Measurements from ENCODE around the gene LRFN2.
A peak's percentile ranks its signal among the peaks of the same experiment; 100 is the strongest.

LRFN2 gene

GRCh38 chr6:40436685-40437604 is 150.2 kb downstream of the LRFN2 start:
- no peak for DNase-seq (ENCODE audit: low spot score)

DNA sequence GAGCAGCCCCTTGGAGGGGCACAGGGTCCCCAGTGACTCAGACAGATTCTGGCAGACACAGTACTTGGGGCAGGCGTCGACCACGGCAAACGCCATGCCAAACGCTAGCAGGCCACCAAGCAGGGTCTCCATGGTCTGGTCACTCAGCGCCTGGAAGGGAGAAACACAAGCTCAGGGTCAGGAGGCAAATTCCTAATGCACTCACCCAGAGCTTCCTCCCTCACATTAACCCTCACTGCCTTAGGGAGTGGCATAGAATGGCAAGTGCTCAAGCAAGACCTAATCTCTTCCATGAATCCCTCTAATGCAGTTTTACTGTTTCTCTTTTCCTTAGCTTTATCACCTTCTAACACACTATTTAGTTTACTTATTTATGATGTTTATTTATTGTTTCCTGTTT is 154.2 kb downstream of the LRFN2 start:
- DNase-seq (ENCODE audit: low spot score) = no peak

DNA sequence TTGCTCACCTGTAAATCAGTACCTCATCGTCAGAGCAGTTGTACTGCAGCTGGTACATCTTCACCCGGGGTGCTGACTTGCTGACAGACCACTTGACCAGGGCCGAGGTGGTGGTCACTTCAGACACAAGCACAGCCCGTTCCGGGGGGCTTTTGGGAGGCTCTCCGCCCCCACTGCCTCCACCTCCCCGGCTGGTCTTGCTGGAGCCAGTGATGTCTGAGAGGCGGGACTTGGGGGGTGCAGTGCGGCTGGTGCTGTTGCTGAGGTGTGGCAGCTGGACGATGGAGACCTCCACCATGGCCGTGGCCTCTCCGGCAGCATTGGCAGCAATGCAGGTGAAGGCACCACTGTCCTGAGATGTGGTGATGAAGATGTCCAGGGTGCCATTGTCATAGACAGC is 155.5 kb downstream of the LRFN2 start:
- no peak for DNase-seq (ENCODE audit: low spot score)

DNA sequence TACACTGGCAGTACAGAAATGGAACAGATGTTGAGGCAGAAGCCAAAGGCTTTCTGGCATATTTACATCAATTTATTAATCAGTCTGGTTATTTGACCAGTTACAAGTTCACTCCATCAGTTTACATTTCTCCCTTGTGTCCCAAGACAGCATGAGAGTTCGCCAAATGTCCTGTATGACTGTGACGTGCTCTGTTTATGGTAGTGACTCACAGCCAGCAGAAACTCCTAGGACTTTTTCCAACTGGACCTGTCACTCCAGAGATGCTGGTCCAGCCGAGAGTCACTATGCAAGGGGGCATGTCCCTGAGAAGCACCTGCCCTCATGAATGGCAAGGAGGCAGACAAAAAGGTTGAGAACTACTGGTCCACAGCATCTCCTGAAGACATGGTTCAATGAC is 160.0 kb downstream of the LRFN2 start:
- DNase-seq (ENCODE audit: low spot score) = no peak

DNA sequence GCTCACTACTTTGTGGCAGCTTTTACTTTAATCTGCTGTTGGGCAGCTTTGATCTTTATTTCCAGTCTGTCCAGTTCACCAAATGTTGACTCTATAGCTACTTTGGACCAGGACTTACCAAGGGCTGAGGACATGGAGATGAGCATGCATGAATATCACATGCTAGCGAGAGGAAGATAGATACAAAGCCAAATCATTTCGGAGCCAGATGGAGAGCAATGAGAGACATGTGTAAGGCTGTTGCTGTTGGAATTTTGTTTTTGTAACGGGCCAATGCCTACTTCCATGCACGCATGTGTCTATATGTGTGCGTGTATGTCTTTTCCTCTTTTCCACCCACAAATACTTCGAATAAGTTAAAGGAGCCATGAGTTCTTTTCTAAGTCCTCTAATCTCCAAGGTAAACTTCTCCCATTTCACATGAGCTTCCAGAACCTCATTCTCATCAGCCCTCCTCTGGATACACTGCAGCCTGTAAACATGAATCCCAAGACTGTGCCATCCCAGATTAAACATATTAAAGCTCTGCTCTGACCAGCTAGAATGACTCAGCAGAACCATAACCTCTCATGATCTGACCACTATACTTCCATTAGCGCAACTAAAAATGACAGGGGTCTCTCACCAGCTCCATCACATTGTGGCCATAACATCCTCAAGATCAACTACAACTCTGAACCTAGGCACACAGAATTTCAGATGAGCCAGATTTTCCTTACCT is 160.7 kb downstream of the LRFN2 start:
- DNase-seq (ENCODE audit: low spot score) = no peak

- DNase-seq (ENCODE audit: low spot score) = no peak
Measured at GRCh38 chr6:40425192-40425919, 161.8 kb downstream of the LRFN2 start.

DNA sequence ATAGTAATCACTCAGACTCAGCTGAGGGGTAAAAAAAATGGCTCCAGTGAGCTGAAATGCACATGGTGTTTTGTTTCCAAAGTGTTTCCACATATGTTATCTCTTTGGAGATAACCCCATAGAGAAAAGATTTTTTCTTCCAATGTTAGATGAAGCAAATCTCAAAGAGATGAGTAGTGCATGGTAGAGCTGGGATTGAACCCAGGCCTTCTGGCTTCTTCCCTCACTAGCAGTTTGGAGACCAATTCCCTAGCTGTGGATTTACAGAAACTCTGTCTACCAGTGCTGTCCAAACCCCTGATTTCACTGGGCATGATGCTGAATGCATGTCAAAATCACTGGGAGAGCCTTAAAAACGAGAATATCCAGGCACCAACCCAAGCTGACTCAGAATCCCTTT is 165.1 kb downstream of the LRFN2 start:
- no peak for DNase-seq (ENCODE audit: low spot score)

DNA sequence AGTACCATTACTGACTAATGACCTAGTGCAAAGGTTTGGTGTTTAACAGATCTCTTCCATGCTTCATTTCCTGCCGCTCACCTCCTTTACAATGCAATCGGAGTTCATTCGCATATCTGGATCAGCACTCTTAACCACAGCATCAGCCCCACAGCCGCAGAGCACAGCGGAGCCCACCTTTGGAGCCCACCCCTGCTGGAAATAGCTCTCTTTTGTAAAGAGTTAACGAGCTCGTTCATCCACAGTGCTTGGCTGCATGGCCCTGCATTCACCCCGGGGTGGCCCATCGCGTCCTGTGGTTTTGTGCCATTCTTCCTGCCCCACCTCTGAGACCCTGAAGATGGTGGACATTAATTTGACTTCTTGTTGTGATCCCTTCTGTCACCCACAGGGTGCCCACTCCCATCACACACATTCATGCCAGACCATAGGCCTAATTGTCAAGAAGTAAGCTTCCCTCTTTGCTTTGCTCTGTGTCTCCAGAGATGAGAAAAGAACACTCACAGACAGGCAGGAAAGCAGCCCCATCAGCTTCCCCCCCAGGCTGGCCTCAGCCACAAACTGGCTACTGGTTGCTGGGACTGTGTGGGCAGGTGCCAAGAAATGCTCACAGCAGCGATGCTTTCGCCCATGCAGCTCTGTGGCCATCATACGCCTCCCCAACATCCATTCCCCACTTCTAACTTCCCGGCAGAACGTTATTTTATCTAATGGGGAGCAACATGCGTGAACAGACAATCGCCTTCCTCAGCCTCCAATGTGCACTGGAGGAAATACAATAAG is 167.0 kb downstream of the LRFN2 start:
- DNase-seq (ENCODE audit: low spot score) = no peak

DNA sequence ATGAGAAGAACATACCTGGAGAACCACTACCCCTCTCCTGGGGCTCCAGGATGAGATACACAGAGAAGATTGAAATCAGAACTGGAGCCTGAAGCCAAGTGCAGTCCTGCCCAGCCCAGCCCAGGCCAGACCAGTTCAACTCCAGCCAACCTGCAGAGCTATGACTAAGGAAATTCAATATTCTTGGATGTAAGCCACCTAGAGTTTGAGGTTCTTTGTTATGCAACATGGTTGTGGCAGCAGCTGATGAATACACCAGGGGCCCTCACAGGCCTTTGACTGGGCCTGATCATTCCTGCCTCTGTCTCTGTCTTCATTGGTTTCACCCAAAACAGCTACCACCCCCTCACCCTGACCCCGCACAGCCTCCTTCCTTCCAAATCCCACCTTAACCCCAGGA is 167.8 kb downstream of the LRFN2 start:
- no peak for DNase-seq (ENCODE audit: low spot score)

GRCh38 chr6:40417031-40417430 is 170.1 kb downstream of the LRFN2 start:
- no peak for DNase-seq (ENCODE audit: low spot score)

- DNase-seq (ENCODE audit: low spot score) = no peak
Measured at GRCh38 chr6:40414617-40415016, 172.5 kb downstream of the LRFN2 start.

- no peak for DNase-seq (ENCODE audit: low spot score)
Measured at GRCh38 chr6:40413239-40413638, 173.9 kb downstream of the LRFN2 start.

DNA sequence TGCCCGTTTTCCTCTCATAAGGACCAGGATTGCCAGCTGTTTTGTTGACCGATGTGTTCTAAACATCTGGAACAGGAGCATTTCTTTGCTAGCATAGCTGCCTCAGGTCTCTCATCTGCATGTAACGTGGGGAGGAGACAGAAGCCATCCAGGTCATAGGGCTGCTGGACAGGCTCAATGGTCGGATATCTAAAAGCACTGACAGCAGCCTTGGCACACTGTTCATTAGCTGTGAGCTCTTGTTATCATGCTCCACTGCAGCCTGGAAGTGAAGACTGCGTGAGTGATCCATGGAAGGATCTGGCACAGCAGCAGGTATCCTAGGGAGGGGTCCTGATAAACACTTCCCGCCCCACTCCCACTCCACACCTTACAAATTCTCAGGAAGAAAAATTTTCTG is 175.3 kb downstream of the LRFN2 start:
- DNase-seq (ENCODE audit: low spot score) = no peak

DNA sequence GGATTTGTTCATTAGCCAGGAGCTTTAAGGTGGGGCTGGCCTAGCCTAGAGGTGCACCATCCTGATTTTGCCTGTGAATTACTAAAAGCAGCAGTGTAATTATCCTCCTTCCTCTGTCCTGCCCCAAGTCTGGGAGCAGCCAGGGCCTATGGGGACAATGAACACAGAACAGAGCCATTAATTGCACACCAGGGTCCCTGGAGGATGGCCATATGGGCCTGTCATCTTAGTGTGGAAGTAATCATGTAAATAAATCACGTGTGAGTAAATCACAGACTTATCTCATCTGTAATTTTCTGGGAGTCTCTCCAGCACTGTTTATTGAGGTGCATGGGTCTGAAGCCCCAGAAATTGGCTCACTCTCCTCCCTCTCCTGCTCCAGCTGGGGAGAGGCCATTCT is 176.3 kb downstream of the LRFN2 start:
- no peak for DNase-seq (ENCODE audit: low spot score)

DNA sequence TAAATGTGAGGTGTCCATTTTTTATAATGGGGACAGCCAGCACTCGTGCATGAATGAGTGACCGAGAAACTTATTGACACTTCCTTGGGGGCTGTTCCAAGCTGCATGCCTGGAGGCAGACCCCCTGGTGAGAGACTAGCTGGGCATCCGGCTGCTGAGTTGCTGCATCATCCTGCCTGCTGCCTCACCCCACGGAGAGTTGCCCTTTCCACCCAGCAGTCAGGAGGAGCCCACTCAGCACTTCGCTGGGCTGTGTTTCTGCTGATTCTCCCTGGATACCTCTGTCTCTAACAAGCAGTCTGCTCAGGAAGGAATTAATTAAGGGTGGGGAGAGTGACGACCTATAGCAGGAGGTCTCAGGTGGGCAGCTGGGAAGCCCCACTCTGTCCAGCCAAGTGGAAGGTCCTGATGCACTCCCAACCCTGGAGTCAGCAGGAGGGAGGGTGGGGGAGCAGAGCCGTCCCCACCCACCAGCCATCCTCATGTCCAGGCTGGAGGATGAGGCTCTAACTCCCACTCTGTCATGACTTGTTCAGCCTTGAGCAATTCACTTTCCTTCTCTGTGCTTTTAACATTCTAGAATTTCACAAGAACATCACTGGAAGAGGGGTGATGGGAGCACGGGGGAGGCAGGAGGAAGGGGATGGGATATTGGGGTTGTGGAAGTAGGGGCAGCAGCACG is 177.3 kb downstream of the LRFN2 start:
- DNase-seq (ENCODE audit: low spot score) = peak; percentile 15

DNA sequence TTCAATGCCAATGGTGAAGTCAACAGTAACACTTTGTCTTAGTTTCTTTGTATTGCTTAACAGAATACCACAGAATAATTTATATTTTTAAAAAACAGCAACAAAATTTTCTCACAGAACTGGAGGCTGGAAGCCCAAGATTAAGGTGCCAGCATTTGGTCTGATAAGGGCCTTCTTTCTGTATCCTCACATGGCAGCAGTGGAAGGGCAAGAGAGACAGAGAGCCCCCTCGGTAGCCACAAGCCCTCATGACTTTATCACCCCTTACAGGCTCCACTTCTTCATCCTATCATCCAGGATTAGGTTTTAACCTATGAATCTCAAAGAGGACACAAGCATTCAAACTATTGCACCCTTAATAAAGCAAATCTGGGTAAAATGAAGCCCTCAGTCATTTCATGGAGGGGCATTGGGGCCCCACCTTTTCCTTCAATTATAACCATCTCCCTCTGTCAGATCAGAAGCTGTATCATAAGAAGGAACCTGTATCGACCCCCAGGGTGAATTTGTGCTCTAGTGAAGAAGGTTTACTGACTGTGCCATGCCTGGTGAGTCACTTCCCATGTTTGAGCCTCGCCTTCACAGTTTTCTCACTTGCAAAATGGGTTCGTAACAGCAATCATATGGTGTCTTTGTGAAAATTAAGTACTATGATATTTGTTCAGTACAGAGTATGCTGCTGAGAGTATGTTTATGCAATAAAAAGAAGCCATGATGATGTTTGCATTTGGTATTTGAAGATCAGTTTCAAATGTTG is 178.2 kb downstream of the LRFN2 start:
- no peak for DNase-seq (ENCODE audit: low spot score)

GRCh38 chr6:40407239-40407638 is 179.9 kb downstream of the LRFN2 start:
- DNase-seq (ENCODE audit: low spot score) = no peak

GRCh38 chr6:40406175-40406574 is 181.0 kb downstream of the LRFN2 start:
- DNase-seq (ENCODE audit: low spot score) = no peak

GRCh38 chr6:40400738-40401137 is 186.4 kb downstream of the LRFN2 start:
- DNase-seq (ENCODE audit: low spot score) = no peak

DNA sequence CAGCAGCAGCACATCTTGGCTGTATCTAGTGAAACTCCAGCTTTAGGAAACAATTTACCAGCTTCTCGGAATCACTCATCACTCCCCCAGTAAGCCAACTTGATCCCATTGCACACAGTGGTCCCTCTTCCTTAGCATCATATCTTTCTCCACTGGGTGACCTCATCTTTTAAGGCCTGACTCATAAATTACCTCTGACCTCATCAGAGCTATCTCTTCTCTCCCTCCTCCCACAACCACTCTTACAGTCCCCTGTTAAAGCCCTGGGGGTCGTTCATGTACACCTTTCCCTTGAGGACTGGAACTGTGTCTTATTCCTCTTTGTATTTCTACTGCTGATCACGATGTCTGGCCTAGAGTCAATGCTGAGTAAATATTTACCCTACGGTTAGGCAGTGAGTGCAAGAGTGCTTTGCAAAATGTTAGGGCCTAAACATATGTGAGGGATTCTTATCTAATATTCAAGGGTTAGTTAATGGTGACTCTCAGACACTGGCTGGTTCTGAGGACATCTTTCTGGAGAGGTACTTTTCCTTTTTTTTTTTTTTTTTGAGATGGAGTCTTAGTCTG is 187.2 kb downstream of the LRFN2 start:
- no peak for DNase-seq (ENCODE audit: low spot score)

Measured in kidney tubule cell (primary cell).